ENCODE measurements around the gene ACE.

ACE gene

DNA sequence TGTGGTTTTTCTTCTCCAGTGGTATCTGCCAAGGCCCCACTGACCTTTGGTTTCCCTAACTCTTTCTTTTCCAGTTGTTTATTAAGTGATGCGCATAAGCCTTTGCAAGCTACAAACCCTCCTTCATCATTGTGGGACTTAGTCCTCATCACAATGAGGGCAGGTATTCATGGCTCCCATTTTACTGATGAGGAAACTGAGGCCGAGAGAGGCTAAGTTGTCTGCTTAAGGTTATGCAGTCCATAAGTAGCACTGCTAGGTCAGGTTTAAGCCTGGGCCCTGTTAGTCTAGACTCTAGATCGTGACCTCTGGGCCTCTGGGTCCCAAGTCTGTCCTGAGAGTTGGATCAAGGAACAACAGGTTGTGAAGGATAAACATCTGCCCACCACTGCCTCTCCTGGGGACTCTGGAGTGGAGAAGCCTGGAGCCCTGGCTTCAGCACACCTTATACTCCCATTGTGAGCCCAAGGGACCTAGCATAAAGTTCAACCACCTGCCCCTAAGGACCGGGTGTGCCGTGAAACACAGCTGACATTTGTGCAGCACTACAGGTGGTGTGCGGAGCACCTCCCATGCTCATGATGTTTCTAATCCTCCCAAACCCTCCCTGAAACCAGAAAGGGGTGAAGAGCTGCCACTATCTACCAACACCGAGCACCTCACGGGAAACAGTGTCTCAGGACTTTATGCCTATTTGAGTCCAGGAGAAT, 41.1 kb downstream of the ACE start:
- DNase-seq: no peak

DNA sequence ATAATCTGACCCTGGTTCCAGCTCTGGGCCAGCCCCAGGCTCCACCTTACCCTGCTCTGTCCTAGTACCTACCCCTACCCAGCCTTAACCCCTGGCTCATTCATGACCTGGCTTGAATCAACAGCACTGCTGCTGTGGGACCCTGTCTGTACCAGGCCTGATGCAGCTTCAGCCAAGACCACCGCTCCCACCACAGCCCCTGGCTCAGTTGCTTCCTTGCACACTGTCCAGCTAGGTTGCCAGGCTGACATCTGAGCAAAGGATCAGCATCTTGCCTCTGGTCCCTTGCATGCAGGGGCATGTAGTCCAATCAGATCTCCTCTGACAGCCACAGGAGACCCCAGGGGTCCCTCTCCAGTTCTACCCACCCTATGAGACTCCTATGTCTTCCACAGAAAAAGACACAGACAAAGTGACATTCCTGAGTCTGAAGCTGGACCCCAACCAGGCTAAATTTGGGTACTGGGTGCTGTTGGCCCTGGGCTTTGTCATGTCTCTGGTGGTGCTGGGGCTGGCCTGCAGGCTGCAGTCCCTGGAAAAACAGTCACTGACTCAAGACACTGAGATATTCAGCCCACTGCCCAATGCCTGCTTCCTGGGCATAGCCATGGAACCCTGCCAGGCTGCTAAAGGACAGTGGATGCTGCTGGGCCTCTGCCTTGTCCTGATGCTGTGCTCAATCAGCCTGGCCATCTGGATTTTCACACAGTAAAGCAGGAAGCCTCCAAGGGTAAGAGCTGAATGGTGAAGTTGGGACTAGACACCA, 42.4 kb downstream of the ACE start:
- DNase-seq: no peak

DNA sequence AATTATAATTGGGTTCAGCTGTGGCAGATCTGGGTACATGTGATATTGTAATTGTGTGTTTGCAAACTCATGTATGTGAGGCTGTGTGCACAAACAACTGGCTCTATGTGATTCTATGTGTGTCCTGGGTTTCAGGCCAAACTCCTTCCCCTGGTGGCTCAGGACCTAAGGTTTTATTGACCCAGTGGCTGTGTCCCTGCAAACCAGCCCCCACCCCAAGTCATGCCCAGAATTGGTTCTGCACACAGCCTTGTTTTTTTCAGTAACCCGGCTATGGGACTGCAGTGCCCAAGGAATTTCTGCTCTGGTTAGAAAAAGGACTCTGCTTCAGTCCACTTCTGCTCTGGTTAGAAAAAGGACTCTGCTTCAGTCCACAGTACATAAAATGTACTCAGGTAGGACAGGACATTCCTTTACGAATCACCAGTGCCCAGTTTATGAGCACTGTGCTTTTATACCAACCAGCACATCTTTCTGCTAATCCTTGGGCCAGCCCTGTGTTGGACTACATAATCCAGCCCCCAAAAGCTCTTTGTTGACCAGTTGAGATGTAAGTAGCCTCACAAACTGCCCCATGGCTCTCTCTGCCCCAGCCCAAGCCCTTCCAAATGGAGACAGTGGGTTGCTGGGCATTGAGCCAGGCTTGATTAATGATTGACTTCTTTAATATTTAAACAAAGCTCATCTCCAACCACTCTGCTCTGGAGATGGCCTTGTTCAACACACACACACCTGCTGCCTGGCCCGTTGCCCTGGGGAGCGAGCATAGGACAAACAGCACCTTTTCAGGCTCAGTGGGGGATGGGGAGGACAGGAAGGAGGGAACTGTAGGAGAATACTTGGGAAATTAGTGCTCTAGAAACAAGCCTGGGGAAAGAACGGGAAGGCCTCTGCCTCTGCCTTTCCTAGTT, 43.4 kb downstream of the ACE start:
- DNase-seq: peak; percentile 82 to 95 (median 88)

DNA sequence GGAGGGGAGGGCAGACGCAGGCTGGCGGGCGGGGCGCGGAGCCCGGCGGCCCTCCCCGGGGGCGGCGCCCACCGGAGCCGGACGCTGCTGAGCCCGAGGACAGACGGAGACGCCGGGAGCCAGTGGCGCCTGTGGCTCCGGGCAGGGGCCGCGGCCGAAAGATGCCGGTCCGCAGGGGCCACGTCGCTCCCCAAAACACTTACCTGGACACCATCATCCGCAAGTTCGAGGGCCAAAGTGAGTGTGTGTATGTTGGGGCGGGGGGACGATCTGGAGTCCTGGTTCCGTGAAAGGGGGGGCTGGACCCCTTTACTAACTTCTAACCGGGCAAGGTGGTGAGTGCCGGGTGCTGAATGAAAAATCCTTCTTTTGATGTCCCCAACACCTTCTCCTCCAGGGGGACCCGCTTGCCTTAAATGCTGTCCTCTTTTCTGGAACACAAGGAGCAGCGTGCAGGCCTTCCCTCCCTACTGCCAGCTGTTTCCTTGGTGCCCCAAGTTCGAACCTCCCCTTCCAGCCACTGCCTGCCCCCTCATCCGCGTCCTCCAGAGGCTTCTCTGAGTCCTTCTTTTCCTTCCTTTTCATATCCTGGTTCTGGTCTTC, 46.5 kb downstream of the ACE start, which contains the start of gene KCNH6:
TSS of gene KCNH6 (plus strand) at position 106 of the 603 bp plus-strand sequence. CDS start at position 162, 56 bp downstream.
- peak in 1 of 3 experiments; percentile 55 for DNase-seq

DNA sequence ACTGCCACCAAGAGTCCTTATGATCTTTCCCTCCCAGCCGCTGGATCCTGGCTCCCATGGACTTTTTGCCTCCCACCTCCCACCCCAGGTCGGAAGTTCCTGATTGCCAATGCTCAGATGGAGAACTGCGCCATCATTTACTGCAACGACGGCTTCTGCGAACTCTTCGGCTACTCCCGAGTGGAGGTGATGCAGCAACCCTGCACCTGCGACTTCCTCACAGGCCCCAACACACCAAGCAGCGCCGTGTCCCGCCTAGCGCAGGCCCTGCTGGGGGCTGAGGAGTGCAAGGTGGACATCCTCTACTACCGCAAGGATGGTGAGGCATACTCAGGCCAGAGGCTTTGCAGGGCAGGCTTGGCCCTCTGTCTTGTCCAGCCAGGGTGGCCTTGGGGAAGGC, 47.2 kb downstream of the ACE start:
- no peak for DNase-seq

DNA sequence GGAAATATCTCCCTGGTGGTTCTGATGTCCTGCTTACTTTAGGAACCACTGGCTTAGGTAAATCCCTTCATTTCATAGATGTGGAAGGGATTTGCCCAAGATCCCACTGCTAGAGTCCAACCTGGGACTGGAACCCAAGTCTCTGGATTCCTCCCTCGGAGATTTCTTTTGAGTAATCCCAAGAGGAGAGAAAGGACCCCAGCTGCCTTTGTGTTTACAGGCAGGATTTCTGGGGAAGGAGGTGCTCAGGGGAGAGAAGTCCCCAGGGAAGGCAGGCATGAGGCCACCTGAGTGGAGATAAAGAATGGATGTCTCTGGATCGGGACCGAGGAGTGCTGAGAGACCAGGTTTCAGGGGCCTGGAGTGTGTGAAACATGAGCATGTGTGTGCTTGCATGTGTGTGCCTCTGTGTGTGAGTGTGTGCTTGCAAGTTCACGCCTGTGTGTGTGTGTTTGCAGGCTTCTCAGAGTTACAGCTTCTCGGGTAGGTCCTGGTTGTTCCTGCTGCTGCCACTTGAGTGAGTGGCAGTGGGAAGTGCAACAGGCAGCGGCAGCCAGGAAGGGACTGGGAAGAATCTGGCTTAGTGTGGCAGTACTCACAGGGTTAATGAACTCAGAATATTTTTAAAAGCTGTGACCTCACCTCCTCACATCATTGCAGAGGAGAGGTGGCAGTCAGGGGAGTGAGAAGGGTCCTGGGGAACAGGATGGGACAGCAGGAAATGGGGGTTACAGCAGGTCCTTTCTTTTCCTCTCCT, 48.5 kb downstream of the ACE start:
- peak in 1 of 3 experiments; percentile 51 for DNase-seq

DNA sequence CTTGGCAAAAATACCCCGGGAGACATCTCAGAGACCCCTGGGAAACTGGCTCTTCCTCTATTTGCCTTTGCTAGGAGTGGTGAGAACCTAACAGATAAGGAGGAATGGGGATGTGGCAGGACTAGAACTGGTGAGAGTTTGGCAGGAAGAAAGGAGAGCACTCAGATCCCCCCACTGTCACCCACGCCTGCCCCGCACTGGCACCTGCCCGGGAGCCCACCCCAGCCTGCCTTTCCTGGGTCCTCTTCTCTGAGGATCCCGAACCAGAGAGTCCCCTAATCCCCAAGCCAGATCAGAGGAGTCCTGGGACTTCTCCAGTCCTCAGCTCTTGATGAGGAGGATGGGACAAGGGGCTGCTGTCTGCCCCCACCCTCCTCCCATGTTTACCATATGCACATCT, 50.0 kb downstream of the ACE start:
- DNase-seq: no peak

DNA sequence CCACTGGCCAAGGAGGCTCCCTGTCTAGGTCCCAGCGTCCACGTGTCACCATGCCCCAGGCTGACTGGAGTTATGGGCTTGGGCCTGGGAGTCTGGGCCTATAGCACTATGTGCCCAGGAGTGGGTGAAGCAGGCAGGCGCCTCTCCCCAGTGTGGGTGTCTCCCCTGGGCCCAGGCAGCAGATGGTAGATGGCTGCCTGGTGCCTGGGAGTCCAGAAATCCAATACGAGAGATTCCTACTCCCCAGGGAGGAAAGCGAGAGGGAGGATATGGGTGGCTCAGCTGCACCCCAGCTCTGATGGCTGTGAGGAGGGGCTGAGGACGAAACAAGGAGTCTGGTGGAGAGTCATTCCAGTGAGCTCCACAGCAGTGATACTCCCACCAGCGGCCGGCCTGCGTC, 51.3 kb downstream of the ACE start:
- DNase-seq: no peak

DNA sequence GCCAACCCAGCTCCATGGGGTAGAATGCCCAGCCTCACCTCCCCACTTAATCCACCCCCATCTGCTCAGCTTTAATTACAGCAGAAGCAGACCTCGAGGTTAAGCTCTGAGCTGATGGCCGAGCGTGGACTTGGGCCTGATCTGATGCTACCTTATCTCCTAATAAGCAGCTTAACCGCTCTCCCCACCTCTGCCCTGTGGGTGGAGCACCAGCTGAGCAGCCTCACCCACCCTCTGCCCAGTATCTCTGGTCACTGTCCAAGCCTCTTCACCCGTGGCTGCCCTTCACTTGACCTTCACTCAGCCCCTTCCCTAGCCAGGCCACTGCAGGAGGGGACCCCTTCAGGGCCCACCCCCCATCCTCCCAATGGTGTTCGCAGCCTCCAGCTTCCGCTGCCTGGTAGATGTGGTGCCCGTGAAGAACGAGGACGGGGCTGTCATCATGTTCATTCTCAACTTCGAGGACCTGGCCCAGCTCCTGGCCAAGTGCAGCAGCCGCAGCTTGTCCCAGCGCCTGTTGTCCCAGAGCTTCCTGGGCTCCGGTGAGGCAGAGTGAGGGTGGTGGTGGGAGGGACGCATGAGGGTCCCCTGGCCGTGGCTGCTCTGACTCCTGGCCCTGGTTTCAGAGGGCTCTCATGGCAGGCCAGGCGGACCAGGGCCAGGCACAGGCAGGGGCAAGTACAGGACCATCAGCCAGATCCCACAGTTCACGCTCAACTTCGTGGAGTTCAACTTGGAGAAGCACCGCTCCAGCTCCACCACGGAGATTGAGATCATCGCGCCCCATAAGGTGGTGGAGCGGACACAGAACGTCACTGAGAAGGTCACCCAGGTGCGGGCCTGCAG, 53.1 kb downstream of the ACE start:
- no peak for DNase-seq

DNA sequence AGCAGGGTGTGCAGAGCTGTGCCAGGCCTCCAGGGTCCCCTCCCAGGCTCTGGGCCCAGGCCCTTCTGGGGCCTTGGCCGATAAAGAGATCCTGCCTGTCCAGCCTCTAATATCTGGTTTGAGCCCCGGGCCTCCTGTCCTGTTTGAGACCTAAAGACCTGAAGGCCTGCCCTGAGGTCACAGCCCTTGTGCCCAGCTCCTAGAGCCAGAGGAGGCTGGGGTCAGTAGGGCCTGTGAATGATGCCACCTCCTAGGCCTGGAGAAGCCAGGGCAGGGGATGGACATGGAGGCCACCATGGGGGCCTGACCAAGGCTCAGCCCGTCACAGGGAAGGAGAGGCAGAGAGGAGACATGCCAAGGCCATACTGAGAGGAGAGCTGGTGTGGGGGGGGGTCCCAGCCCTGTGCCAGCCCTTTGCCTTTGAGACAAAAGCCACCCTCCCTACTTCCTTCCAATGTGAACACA, 53.7 kb downstream of the ACE start:
- no peak for DNase-seq

DNA sequence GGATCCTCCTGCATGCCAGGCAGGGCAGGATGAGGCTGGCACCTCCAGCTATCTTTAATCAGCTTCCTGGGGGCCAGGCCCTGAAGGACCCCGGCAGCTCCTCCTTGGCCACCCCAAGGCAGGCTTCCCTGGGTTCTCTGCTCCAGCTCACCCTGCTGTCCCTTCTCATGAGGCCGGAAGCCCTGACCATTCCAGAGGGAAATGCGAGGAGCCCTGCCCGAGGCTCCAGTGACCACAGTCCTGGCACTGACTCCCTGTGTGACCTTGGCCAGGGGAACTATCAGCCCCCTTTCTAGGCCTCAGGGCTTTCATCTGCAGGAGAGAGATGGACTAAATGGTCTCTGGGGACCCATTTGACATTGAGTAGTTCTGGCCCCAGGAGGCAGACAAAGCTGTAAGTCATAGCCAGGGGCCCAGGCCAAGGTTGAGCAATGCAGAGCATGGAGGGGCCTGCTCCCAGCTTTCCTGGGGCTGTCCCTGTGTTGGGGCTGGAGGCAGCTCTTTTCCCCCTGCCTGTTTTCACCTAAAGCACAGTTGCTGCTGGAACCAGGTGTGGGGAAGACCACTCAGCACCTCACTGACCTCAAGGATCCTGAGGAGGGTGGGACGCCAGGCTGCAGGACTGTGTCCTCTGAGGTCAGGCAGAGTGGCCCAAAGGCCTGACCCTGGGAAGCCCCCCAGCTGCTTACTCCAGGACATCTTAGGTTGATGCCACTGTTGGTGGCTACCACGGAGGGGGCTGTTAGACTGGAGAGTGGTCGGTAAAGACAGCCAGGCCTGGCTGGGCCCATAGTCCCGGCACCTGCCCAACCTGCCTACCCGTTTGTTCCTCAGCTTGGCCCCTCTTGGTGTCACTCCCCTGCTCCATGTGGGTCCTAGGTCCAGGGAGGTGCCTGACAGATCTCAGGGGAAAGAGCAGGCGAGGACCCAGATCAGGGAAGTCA, 54.4 kb downstream of the ACE start:
- no peak for DNase-seq

DNA sequence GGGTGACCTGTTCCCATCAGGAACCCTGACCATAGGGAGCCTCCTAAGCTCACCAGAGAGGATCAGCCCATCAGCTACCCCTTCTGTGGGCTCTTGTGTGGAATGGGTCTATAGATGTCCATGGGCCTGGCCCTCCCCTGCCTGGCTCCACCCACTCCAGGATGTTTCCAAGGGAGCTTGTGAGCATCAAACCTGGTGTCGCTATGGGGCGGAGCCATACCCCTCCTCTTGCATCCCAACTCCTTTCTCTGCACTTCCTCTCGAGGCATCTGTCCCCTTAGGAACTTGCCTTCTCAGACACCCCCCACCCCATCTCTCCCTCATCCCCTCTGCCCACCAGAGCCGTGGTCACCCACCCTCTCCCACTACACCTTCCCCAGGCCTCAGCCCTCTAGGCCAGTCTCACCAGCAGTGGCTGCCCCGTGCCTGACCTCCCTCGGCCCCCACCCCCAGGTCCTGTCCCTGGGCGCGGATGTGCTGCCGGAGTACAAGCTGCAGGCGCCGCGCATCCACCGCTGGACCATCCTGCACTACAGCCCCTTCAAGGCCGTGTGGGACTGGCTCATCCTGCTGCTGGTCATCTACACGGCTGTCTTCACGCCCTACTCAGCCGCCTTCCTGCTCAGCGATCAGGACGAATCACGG, 56.7 kb downstream of the ACE start:
- DNase-seq: peak in 1 of 3 experiments; percentile 4

DNA sequence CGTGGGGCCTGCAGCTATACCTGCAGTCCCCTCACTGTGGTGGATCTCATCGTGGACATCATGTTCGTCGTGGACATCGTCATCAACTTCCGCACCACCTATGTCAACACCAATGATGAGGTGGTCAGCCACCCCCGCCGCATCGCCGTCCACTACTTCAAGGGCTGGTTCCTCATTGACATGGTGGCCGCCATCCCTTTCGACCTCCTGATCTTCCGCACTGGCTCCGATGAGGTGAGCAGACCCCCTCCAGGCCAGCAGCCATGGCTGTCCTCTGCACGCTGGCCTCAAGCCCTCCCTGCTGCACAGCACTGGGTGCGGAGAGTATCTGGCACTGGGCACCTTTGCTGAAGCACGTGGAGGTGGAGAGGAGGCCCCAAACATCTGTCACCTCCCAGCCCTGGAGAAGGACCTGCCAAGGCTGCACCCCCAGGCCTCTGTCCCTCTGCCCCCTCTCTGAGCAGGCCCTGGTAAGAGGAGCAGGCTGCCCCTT, 57.3 kb downstream of the ACE start:
- DNase-seq: no peak

DNA sequence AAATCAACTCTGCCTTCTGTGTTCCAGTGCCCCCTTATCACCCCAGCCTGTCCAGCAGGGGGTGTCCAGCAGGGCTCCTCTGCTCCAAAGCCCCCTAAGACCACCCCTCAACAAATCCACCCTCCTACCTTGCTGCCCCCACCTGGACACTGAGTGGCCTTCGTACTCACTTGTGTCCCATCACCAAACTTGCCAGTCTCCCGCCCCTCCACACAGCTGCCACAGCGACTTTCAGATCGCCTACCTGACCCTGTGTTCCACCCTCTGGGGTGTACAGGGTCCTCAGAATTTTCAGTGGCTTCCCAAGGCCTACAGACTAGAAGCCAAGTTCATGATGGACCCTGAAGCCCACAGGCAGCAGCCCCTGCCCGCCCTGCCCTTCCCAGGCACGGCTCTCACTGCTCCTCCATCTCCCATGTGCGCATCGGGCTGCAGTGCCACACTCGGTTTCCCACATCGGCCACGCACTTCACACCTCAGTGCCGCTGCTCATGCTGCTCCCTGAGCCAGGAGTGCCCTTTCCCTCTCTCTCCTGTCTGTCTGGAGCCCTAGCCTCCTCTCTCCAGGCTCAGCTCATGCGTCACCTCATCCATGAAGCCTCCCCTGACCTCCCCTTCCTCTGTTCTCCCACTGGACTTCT, 58.1 kb downstream of the ACE start:
- DNase-seq: no peak

DNA sequence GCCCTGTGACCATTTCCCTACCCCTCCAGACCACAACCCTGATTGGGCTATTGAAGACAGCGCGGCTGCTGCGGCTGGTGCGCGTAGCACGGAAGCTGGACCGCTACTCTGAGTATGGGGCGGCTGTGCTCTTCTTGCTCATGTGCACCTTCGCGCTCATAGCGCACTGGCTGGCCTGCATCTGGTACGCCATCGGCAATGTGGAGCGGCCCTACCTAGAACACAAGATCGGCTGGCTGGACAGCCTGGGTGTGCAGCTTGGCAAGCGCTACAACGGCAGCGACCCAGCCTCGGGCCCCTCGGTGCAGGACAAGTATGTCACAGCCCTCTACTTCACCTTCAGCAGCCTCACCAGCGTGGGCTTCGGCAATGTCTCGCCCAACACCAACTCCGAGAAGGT, 58.8 kb downstream of the ACE start:
- DNase-seq: no peak

DNA sequence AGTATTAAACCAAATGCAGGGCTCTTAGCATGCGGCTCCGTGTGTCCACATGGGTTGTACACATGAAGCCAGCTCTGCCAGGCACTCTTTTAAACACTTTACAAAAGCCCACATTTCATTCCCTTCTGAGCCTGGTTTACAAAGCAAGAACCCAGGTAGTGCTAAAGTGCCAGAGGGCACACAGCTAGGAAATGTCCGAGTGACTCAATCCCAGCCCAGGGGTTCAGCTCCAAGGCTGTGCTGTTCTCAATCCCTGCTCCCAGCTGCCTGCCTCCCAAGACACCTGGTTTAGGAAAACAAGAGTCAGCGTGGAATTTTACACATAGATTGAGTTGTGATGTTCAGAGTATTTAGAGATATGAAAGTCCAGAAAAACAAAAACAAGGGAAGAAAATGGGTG, 60.1 kb downstream of the ACE start:
- no peak for DNase-seq

DNA sequence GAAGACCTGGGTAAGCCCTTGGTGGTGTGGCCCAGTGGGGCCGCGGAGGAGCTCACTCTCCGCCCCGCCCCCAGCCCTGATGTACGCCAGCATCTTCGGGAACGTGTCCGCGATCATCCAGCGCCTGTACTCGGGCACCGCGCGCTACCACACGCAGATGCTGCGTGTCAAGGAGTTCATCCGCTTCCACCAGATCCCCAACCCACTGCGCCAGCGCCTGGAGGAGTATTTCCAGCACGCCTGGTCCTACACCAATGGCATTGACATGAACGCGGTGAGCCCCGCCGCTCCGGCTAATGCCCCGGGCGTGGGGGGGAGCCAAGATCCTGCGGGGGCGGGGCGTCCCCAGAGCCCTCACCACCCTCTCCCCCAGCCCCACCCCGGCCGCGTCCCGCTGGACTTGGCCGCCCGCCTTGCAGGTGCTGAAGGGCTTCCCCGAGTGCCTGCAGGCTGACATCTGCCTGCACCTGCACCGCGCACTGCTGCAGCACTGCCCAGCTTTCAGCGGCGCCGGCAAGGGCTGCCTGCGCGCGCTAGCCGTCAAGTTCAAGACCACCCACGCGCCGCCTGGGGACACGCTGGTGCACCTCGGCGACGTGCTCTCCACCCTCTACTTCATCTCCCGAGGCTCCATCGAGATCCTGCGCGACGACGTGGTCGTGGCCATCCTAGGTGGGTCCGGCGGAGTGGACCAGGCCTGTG, 61.3 kb downstream of the ACE start:
- DNase-seq: peak; percentile 37 to 77 (median 66)
